KOPT-K1 (cell line): ENCODE data around the gene PYGO2.
A peak's percentile ranks its signal among the peaks of the same experiment; 100 is the strongest.

ENCODE experiments used
- H3K27ac ChIP-seq: fragments of 200-600 bp; sonication (generic); 2 replicates; pipeline ENCODE4 v1.5.1; 2016; ENCODE audit warnings: antibody characterized with exemption, mild to moderate bottlenecking, low read depth, low read length; ENCODE audit not compliant: poor library complexity, severe bottlenecking
- H3K36me3 ChIP-seq: fragments of 200-600 bp; sonication (generic); 2 replicates; pipeline ENCODE4 v1.5.1; 2017; ENCODE audit warnings: antibody characterized with exemption, mild to moderate bottlenecking, low read length, moderate library complexity; ENCODE audit not compliant: insufficient read depth
- H3K9me3 ChIP-seq: fragments of 200-600 bp; sonication (generic); 2 replicates; pipeline ENCODE4 v1.5.1; 2017; ENCODE audit warnings: antibody characterized with exemption, low read length, mild to moderate bottlenecking; ENCODE audit not compliant: insufficient read depth, poor library complexity, severe bottlenecking

Gene PYGO2

GRCh38 chr1:154974102-154974807 lies 12.7 kb upstream of the PYGO2 start, which contains the start of gene CKS1B:
CKS1B (plus strand) TSS chr1:154974681; CDS start chr1:154974746, 65 bp downstream.
- Histone ChIP-seq H3K9me3 (no peaks in the 10 kb centered on the region), H3K27ac (peak within 1 kb of the TSS; percentile 92), H3K36me3 (peaks cover 33% of the 10 kb centered on the region)

- Histone ChIP-seq H3K9me3 (no peaks in the 10 kb centered on the region), H3K27ac (peak overlapping the region; percentile 92), H3K36me3 (peaks cover 34% of the 10 kb centered on the region)
Measured at GRCh38 chr1:154973344-154974101, 11.9 kb upstream of the PYGO2 start.

- Histone ChIP-seq H3K27ac (no peak overlapping the region), H3K9me3 (no peaks in the 10 kb centered on the region), H3K36me3 (peaks cover 34% of the 10 kb centered on the region)
Measured at GRCh38 chr1:154972517-154973343, 11.1 kb upstream of the PYGO2 start.

DNA sequence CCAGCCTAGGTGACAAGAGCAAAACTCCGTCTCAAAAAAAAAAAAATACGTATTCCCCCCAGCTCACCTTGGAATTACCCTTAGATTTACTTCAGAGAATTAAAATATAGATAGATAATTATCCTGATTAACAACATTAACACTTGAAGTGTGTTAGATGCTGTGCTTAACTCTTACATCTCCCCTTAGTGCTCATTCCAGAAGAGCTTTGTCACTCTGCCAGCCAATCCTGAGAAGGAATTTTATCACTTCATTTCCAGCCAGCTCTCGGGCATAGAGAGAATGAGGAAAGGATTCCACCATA lies 10.6 kb upstream of the PYGO2 start:
- no peaks in the 10 kb centered on the region for H3K9me3 ChIP-seq
- H3K36me3 ChIP-seq, result peaks cover 34% of the 10 kb centered on the region
- H3K27ac ChIP-seq, result no peak overlapping the region

GRCh38 chr1:154971341-154971998 lies 9.9 kb upstream of the PYGO2 start:
- no peak overlapping the region for H3K27ac ChIP-seq
- H3K9me3 ChIP-seq, result no peaks in the 10 kb centered on the region
- H3K36me3 ChIP-seq, result peaks cover 39% of the 10 kb centered on the region

- Histone ChIP-seq H3K27ac (no peak within 1 kb of the TSS), H3K36me3 (peaks cover 46% of the 10 kb centered on the region), H3K9me3 (no peaks in the 10 kb centered on the region)
Measured at GRCh38 chr1:154970631-154971340, 9.2 kb upstream of the PYGO2 start, which contains the start of gene SHC1. SHC1 (minus strand) TSS chr1:154970747; CDS start chr1:154970526, 221 bp downstream.

GRCh38 chr1:154969860-154970452 lies 8.4 kb upstream of the PYGO2 start:
- peaks cover 54% of the 10 kb centered on the region for H3K36me3 ChIP-seq
- no peaks in the 10 kb centered on the region for H3K9me3 ChIP-seq
- H3K27ac ChIP-seq, result no peak overlapping the region

- Histone ChIP-seq H3K9me3 (no peaks in the 10 kb centered on the region), H3K27ac (no peak overlapping the region), H3K36me3 (peaks cover 61% of the 10 kb centered on the region)
Measured at GRCh38 chr1:154969246-154969645, 7.7 kb upstream of the PYGO2 start.

DNA sequence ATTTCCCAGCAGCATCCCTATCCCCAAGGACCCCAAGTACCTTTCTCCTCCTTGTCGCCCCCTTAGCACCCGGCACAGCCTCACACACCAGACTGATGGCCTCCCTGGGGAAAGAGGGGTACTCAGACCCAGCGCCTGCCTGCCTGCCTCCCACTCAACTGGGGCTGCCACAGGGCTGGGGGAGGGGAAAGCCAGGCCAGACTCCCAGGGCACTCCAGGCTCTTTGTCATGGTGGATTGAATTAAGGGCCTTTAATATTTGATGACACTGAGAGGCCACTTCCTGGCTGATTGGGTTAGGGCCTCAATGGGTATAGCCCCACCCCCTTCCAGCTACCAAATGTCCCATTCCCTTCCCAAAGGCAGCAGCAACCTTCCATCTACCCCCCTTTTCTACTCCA lies 7.1 kb upstream of the PYGO2 start:
- Histone ChIP-seq H3K27ac (no peak overlapping the region), H3K36me3 (peaks cover 66% of the 10 kb centered on the region), H3K9me3 (no peaks in the 10 kb centered on the region)

DNA sequence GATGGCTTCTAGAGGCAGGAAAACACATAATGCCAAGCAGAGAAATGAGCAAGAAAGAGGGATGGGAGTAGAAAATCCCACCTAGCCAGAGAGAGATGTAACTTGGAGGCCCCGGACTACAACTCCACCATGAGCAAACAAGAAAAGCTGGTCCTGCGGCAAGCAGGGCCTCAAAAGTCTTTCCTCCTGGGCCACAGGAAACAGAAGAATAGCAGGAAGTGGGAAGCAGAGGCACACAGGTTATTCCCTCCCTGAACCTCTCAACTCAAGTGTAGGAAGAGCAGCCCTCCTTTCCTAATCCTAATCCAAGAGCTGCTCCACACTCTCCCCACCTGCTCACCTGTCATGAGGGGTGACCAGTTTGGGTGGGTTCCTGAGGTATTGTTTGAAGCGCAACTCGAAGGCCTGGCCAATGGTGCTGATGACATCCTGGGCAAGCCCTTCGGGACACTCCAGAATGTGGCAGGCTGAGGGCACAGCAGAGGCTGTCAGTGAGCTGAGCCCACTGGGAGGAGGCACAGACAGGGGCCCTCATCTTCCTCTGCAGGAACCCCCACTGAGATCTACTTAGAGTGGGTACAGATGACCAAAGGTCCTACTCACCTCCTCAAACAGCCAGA lies 5.9 kb upstream of the PYGO2 start:
- no peaks in the 10 kb centered on the region for H3K9me3 ChIP-seq
- H3K36me3 ChIP-seq, result peaks cover 74% of the 10 kb centered on the region
- no peak overlapping the region for H3K27ac ChIP-seq

DNA sequence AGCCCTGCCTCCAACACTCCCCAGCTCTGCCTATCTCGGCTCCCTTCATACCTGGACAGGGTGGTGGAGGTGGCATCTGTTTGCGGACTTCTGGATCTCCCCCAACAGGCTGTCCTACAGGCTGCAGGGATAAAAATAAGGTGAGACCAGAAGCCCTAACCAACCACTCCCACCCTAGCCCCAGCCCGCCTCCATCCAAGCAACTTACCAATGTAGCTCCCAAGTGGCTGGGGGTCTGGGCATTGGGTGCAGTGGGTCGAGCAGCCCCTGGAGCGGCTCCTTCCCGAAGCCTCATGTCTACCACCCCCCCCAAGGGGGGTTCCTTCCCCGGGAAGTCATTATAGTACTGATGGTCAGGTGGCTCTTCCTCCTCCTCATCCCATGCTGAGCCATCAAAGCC lies 4.5 kb upstream of the PYGO2 start:
- H3K9me3 ChIP-seq, result no peaks in the 10 kb centered on the region
- no peak overlapping the region for H3K27ac ChIP-seq
- H3K36me3 ChIP-seq, result peaks cover 72% of the 10 kb centered on the region

- H3K27ac ChIP-seq, result no peak overlapping the region
Measured at GRCh38 chr1:154964359-154964758, 2.8 kb upstream of the PYGO2 start.

DNA sequence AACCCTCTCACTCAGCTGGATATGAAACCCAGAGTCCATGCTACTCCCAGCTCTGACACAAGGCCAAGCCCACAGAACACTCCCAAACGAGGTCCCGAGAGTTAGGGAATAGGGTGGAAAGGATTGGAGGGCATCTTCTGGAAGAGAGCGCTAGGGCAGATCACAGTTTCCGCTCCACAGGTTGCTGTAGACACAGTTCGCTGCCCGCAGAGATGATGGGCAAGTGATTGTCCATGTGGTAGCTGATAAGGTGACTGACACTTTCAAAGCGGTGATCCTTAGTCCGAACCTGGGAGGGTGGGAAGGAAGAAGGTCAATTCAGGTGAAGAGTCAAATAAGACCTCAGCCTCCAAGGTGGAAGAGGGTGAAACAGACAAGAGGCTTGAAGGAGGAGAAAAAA lies 2.1 kb upstream of the PYGO2 start:
- Histone ChIP-seq H3K36me3 (peaks cover 72% of the 10 kb centered on the region), H3K27ac (no peak overlapping the region), H3K9me3 (no peaks in the 10 kb centered on the region)

More at GRCh38 chr1:154964359-154964758, 2.8 kb upstream of the PYGO2 start:
- peaks cover 72% of the 10 kb centered on the region for H3K36me3 ChIP-seq
- no peaks in the 10 kb centered on the region for H3K9me3 ChIP-seq
